ENCODE results near the gene SLBP.

Gene SLBP

DNA sequence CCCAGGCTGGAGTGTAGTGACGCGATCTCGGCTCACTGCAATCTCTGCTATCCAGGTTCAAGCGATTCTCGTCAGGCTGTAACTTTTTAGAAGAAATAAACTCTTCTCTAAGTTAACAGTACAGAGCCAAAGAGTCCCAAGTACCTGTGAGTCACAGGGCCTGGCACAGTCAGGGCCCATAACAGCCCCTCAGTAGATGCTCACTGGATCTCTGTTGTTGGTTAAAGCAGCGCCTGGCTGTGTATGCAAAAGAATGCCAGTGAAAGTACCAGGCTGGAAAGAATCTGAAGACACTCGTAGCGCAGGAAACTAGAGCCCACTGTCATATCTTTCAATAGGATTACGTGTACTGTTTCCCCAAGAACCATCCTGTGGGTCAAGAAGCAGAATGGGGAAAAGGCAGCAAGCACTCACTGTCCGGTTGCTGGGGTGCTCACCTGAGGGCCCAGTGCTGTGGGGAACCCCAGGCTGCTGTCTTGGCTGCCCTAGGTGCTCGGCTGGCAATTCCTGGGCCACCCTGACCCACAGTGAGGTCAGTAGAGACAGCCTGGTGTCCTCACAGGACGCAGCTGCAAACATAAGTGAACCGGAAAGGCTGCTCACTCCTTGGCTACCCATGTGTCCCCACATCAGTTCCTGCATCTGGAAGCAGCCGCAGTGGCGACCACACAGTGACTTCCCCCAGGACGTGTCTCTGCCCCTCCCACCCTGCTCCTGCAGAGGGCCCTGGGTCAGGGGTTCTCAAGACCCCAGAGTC, 3.1 kb upstream of the SLBP start:
- TF ChIP-seq SIN3A (IDR thresholded peaks at IDR 0.05; ENCODE audit: borderline replicate concordance, insufficient read depth, low read length), result no peak
- TF ChIP-seq, protein P1, sequence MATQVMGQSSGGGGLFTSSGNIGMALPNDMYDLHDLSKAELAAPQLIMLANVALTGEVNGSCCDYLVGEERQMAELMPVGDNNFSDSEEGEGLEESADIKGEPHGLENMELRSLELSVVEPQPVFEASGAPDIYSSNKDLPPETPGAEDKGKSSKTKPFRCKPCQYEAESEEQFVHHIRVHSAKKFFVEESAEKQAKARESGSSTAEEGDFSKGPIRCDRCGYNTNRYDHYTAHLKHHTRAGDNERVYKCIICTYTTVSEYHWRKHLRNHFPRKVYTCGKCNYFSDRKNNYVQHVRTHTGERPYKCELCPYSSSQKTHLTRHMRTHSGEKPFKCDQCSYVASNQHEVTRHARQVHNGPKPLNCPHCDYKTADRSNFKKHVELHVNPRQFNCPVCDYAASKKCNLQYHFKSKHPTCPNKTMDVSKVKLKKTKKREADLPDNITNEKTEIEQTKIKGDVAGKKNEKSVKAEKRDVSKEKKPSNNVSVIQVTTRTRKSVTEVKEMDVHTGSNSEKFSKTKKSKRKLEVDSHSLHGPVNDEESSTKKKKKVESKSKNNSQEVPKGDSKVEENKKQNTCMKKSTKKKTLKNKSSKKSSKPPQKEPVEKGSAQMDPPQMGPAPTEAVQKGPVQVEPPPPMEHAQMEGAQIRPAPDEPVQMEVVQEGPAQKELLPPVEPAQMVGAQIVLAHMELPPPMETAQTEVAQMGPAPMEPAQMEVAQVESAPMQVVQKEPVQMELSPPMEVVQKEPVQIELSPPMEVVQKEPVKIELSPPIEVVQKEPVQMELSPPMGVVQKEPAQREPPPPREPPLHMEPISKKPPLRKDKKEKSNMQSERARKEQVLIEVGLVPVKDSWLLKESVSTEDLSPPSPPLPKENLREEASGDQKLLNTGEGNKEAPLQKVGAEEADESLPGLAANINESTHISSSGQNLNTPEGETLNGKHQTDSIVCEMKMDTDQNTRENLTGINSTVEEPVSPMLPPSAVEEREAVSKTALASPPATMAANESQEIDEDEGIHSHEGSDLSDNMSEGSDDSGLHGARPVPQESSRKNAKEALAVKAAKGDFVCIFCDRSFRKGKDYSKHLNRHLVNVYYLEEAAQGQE (IDR thresholded peaks at IDR 0.05; ENCODE audit: insufficient read depth in 1 of 2, low read depth in 2 of 2, low read length in 2 of 2), result no peak
- TF ChIP-seq POLR2AphosphoS5 (IDR thresholded peaks at IDR 0.05; ENCODE audit: low read depth, low read length), result no peak; the same call in 1 of the 2 replicates
- TF ChIP-seq TAF1 (IDR thresholded peaks at IDR 0.05; ENCODE audit: borderline replicate concordance, insufficient read depth, low read length), result no peak
- TF ChIP-seq FOXP2 (optimal IDR thresholded peaks at IDR 0.05; ENCODE audit: borderline replicate concordance, extremely low read depth, extremely low read length, insufficient read depth), result no peak

- TF ChIP-seq SIN3A (IDR thresholded peaks at IDR 0.05; ENCODE audit: borderline replicate concordance, insufficient read depth, low read length) (no peak), FOXP2 (optimal IDR thresholded peaks at IDR 0.05; ENCODE audit: borderline replicate concordance, extremely low read depth, extremely low read length, insufficient read depth) (no peak), POLR2AphosphoS5 (IDR thresholded peaks at IDR 0.05; ENCODE audit: low read depth, low read length) (no peak; the same call in 1 of the 2 replicates), TAF1 (IDR thresholded peaks at IDR 0.05; ENCODE audit: borderline replicate concordance, insufficient read depth, low read length) (no peak)
- TF ChIP-seq, protein P1 (IDR thresholded peaks at IDR 0.05; ENCODE audit: insufficient read depth in 1 of 2, low read depth in 2 of 2, low read length in 2 of 2), result no peak
These were observed 2.3 kb upstream of the SLBP start for GRCh38 chr4:1714303-1715001.

DNA sequence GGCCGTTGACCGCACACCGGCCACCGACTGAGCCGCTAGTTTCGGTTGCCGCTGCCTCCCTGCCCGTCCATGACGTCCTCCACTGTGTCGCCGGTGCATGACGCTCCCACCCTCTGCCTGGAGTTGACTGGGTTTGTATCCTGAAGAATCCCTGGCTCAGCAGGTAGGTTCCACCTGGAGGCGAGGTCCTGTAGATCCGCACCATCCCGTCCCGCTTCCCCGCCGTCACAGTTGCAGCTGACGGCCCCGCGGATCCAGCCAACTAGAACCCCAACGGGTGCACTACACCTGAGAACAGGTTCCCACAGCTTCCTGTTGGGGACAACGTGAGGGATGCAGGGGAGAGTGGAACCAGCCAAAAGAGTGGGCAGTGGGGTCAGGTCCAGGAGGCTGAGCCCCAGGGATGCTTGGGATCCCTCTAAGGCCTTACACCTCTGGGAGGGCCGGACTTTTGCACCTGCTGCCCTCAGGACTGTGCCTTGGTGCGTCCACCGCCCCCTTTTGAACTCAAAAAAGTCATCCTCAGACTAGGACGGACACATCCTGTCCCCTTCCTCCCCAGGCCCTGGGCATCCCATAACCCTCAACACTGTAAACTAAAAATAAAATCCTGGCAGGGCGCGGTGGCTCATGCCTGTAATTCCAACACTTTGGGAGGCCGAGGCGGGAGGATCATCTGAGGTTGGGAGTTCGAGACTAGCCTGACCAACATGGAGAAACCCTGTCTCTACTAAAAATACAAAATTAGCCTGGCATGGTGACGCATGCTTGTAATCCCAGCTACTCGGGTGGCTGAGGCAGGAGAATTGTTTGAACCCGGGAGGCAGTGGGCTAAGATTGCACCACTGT, 1.1 kb upstream of the SLBP start:
- TF ChIP-seq, protein P1 (IDR thresholded peaks at IDR 0.05; ENCODE audit: insufficient read depth in 1 of 2, low read depth in 2 of 2, low read length in 2 of 2), result no peak
- TF ChIP-seq SIN3A (IDR thresholded peaks at IDR 0.05; ENCODE audit: borderline replicate concordance, insufficient read depth, low read length) (no peak), TAF1 (IDR thresholded peaks at IDR 0.05; ENCODE audit: borderline replicate concordance, insufficient read depth, low read length) (no peak), FOXP2 (optimal IDR thresholded peaks at IDR 0.05; ENCODE audit: borderline replicate concordance, extremely low read depth, extremely low read length, insufficient read depth) (no peak), POLR2AphosphoS5 (IDR thresholded peaks at IDR 0.05; ENCODE audit: low read depth, low read length) (no peak)

- TF ChIP-seq SIN3A (IDR thresholded peaks at IDR 0.05; ENCODE audit: borderline replicate concordance, insufficient read depth, low read length), result peak; percentile 60; the same call in 1 of the 2 replicates
- TF ChIP-seq FOXP2 (optimal IDR thresholded peaks at IDR 0.05; ENCODE audit: borderline replicate concordance, extremely low read depth, extremely low read length, insufficient read depth), result no peak
- no peak for TF ChIP-seq TAF1 (IDR thresholded peaks at IDR 0.05; ENCODE audit: borderline replicate concordance, insufficient read depth, low read length)
These were observed 426 bp downstream of the SLBP start for GRCh38 chr4:1711571-1712215.
